Gastroesophageal sphincter (tissue), 3 donors: ENCODE data around the gene C10orf53.

Source experiments
- CTCF ChIP-seq, 4 experiments: fragments of 200-600 bp in 2 of 4; fragments of 450-650 bp in 2 of 4; sonication (generic) in 1 of 4; IDR thresholded peaks; one replicate each; pipeline ENCODE4 v1.5.1; 2017 to 2019; ENCODE audit warnings: antibody characterized with exemption in 4 of 4, mild to moderate bottlenecking in 2 of 4, moderate library complexity in 2 of 4
- POLR2A ChIP-seq, 2 donors: fragments of 450-650 bp; IDR thresholded peaks; one replicate each; pipeline ENCODE4 v1.6.1; 2017; ENCODE audit warnings: antibody characterized with exemption in 2 of 2, mild to moderate bottlenecking in 2 of 2, moderate library complexity in 1 of 2
- POLR2AphosphoS5 ChIP-seq: sonication (generic); formaldehyde crosslinking; IDR thresholded peaks from one replicate; pipeline ENCODE4 v1.6.1; 2017; ENCODE audit warnings: antibody characterized with exemption

- TF ChIP-seq POLR2A (IDR thresholded peaks at IDR 0.05) (no peak), POLR2AphosphoS5 (no peak), CTCF (IDR thresholded peaks at IDR 0.05) (no peak)
Observed at GRCh38 chr10:49738616-49739360, 59.3 kb downstream of the C10orf53 start.
